ENCODE data around the gene TMUB1. TPM values are rescaled to one million over a fixed set of nuclear protein-coding genes. Genes with fewer than 3 reads are reported as not detected.

The TMUB1 gene
- total RNA-seq, 1 experiment from 2014 or later = 258 TPM

DNA sequence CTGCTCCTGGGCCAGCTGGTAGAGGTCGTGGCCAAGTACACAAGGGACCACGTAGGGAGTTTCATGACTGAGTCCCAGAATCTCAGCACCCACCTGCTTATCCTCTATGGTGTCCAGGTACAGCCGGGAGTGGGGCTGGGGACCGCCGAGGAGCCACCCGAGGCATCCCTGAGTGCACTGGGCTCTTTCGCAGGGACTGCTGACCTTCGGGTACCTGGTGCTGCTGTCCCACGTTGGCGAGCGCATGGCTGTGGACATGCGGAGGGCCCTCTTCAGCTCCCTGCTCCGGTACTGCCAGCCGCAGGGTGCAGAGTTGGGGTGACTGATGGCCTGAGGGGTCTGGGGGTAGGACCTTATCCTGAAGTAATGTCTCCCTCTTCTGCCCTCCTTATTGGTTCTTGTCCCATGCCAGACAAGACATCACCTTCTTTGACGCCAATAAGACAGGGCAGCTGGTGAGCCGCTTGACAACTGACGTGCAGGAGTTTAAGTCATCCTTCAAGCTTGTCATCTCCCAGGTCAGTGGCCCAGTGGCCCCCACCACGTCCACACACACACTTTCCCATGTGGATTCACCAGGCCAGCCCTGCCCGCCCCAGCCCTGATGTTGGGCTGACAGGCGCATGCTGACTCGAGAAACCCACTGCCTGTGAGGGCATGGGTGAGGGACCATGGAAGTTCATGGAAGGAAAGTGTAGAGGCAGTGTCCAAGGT, 48.8 kb downstream of the TMUB1 start:
- DNase-seq (ENCODE audit: low spot score) = no peak

DNA sequence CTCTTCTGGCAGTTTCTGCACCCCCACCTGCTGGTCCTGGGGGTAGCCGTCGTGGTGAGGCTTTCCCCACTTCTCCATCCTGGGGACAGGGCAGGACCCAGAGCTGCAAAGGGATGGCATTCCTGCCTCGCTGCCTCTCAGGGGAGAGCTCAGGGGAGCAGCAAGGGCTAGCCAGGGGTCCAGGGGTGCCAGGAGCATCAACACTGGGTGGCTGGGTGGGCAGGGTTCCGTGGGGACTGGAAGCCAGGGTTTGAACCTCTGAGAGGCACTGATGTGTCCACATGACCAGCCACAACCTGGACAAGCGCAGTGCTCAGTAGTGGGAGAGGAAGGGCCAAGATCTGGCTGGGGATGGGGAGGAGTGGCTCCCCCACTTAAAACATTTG, 49.4 kb downstream of the TMUB1 start:
- no peak for DNase-seq (ENCODE audit: low spot score)

DNA sequence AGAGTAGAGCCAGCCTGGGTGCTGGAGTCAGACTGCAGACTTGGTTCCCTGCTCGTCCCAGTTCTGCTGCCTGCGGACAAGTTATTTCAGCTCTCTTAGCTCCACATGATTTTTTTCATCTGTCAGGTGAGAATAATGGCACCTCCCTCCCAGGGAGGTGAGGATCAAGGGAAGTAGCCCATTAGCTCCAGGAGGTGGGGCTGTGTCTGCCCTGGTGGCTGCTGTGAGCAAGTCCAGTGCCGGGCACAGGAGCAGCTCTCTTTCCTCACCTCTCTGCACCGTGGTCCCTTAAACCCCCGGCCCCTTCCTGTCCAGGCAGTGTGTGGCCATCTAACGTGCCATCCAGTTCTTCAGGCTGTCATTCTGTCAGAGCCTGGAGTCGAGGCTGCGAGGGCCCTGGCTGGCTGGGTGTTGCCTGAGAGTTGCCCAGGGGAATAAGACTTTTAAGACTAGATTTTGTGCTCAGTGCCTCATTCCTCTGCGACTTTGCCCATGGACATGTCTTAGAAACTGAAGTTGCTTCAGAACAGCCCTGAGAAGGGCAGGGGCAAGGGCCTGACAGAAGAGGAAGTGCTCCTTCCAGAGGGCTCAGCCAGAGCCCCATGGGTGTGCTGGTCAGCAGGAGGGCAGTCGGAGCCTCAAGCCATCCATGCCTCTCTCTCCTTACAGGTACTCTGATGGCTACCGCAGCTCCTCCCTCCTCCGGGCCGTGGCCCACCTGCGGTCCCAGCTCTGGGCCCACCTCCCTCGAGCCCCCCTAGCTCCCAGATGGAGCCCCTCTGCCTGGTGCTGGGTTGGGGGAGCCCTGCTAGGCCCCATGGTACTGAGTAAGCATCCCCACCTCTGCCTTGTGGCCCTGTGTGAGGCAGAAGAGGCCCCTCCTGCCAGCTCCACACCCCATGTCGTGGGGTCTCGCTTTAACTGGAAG, 50.1 kb downstream of the TMUB1 start:
- peak; percentile 42 for DNase-seq (ENCODE audit: low spot score)

Other genes starting within 250 kb of the TMUB1 start
- gene AOC1, start 231.0 kb downstream of the TMUB1 start, total RNA-seq (2014; rRNA removed; shearing (Covaris generic)) = 25.2 and 25.8 TPM in 2 replicates
- 2.2 and 2.8 TPM in 2 replicates for gene KCNH2, start 105.2 kb downstream of the TMUB1 start, total RNA-seq (2014; rRNA removed; shearing (Covaris generic))
- gene NOS3, start 92.5 kb downstream of the TMUB1 start, total RNA-seq (2014; rRNA removed; shearing (Covaris generic)) = 6.7 and 13.0 TPM in 2 replicates
- 0.47 and 1.0 TPM in 2 replicates for gene ATG9B, start 59.0 kb downstream of the TMUB1 start, total RNA-seq (2014; rRNA removed; shearing (Covaris generic))
- 81.6 and 97.8 TPM in 2 replicates for gene ABCB8, start 55.0 kb downstream of the TMUB1 start, total RNA-seq (2014; rRNA removed; shearing (Covaris generic))
- gene ASIC3, start 35.0 kb downstream of the TMUB1 start, total RNA-seq (2014; rRNA removed; shearing (Covaris generic)) = 1.5 and 2.2 TPM in 2 replicates
- 43.6 and 62.6 TPM in 2 replicates for gene CDK5, start 25.6 kb downstream of the TMUB1 start, total RNA-seq (2014; rRNA removed; shearing (Covaris generic))
- gene SLC4A2, start 23.9 kb downstream of the TMUB1 start, total RNA-seq (2014; rRNA removed; shearing (Covaris generic)) = 851 and 1,005 TPM in 2 replicates
- gene FASTK, start 2.7 kb downstream of the TMUB1 start, total RNA-seq (2014; rRNA removed; shearing (Covaris generic)) = 265 and 300 TPM in 2 replicates
- 140 and 162 TPM in 2 replicates for gene AGAP3, start 3.0 kb upstream of the TMUB1 start, total RNA-seq (2014; rRNA removed; shearing (Covaris generic))
- gene GBX1, start 84.2 kb upstream of the TMUB1 start, total RNA-seq (2014; rRNA removed; shearing (Covaris generic)) = not detected in 2 replicates
- gene ASB10, start 103.8 kb upstream of the TMUB1 start, total RNA-seq (2014; rRNA removed; shearing (Covaris generic)) = not detected in 2 replicates
- gene H2BK1, start 127.0 kb upstream of the TMUB1 start, total RNA-seq (2014; rRNA removed; shearing (Covaris generic)) = not detected in 2 replicates
- gene ABCF2, start 143.7 kb upstream of the TMUB1 start, total RNA-seq (2014; rRNA removed; shearing (Covaris generic)) = 80.2 and 82.5 TPM in 2 replicates
- gene CHPF2, start 149.0 kb upstream of the TMUB1 start, total RNA-seq (2014; rRNA removed; shearing (Covaris generic)) = 72.5 and 87.7 TPM in 2 replicates
- gene SMARCD3, start 165.2 kb upstream of the TMUB1 start, total RNA-seq (2014; rRNA removed; shearing (Covaris generic)) = 1.1 and 1.3 TPM in 2 replicates